CD4-positive, alpha-beta T cell treated with Interleukin-2 at 100 ng/mL for 4 hours (primary cell): ENCODE measurements around the gene PDE5A.

Source experiments
- DNase-seq: peaks from one replicate; pipeline ENCODE4 v3.0.0-alpha.2; 2020; ENCODE audit warnings: low spot score

Gene PDE5A

DNA sequence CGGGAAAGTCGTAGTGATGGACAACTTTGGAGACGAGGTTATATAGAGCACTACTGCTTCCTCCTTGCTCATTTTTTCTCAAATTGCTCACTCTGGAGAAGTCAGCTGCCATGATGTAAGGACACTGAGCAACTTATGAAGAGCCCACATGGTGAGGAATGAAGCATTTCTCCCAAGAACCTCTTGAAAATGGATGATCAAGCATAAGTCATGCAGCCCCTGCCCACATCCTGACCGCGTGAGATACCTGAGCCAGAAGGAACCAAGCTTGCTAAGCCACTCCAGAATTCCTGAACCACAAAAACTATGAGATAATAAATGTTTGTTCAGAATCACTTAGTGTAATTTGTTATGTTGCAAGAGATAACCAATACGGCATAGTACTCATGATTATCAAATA, 42.8 kb downstream of the PDE5A start:
- no peak for DNase-seq

DNA sequence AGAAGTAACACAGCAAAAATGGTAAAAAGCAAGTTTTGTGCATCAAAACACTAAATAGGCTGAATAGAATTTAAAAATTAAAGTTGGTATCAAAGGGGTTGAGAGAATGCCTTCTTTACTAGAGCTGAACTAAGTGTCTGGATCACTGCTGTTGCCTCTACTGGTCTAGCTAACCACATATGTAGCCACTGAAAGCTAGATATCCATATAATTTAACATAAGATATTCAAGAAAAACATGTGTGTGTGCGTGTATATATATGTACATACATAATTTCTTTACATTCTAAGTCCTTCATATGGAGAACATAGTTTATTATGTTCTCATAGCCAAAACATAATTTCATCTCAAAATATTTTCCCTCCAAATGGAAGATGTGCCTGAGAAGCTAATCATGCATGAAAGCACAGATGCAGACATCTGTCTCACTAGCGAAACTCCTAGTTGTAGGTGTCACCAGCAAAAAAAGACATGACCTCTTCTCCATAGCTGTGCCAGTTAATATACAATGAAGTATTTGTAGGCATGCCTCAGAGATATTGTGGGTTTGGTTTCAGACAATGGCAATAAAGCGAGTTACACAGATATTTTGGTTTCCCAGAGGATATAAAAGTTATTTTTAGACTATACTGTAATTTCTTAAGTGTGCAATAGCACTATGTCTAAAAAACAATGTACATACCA, 47.3 kb downstream of the PDE5A start:
- DNase-seq = no peak

DNA sequence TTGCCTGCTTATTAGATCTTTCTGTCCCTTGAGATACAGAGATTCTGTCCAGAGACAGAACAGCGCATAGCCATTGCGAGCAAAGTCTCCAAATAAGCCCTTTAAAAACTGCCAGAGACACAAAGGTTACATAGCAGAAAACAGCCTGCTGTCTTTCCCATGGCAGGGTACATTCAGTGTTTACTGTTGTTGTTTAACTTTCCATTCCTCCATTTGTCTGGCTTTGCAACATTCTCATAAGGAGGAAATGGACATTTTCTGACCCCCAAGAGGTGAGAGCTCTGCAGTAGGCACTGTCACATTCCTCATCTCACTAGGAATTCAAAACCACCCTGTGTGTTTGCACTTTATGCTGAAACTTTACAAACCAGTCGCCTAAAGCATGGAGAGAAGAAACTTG, 48.3 kb downstream of the PDE5A start:
- DNase-seq = no peak

DNA sequence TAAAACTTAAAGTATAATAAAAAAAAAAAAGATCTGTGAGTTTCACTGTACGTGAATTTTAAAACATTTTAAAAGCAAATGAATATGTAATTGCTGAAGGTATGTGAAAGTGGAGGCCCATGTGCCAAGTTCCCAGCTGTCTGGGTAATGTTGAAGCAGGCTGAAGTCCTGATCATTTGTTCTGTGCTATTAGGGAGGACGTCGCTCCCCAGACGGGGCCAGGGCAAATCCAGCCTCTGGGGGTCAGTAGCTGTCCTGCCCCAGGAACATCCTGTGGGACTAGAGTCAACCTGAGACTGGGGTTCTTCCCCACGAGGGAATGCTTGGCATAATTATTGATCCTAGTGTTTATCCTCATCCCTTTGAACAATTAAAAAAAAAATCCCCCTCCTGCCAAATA, 48.8 kb downstream of the PDE5A start:
- no peak for DNase-seq

- no peak for DNase-seq
These were observed 58.2 kb downstream of the PDE5A start for GRCh38 chr4:119570401-119570800.

DNA sequence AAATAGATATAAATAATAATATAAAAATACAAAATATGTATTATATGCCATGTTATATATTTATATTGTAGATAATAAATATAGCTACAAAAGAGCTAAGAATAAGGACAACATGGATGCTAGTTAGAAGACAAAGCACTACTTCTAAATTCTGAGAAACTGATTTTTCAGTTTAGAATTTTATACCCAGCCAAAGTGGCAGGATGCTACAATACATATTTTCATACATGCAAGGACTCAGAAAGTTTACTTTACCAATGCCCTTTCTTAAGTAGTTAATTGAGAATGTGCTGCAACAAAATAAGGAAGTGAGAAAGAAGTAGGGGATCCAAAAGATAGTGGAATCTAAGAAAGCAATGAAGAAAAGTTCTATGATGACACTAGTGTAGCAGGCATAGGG, 64.5 kb downstream of the PDE5A start:
- DNase-seq = no peak

- DNase-seq = peak; percentile 11
These were observed 69.5 kb downstream of the PDE5A start for GRCh38 chr4:119559044-119559647.

DNA sequence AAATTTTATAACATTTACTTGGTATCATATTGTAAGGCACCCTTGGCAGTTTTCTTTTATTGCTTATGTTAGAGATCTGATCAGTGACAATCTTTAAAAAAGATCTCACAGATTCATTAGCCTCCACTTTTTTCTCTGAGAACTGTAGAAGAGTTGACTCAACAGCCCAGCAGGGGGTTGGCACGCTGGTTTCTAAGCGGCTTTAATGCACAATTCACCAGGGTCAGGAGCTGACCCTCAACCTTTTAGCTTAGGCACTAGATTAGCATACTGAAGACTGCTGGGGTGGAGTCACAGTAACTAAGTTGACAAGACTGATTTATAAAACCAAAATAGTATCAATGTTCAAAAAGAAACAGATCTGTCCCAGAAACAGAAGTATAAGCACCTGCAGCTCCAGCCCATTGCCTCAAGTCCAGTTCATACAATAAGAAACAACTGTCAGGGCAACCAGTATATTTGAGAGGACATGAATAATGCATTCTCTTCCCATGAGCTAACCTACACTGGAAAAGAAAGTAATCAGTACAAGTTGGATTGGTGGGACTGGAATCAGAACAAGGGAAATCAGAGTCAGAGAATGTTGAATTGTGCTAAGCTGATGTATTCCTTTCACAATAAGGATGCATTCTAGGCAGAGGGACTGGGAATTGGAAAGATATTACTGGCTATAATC, 77.6 kb downstream of the PDE5A start:
- no peak for DNase-seq

DNA sequence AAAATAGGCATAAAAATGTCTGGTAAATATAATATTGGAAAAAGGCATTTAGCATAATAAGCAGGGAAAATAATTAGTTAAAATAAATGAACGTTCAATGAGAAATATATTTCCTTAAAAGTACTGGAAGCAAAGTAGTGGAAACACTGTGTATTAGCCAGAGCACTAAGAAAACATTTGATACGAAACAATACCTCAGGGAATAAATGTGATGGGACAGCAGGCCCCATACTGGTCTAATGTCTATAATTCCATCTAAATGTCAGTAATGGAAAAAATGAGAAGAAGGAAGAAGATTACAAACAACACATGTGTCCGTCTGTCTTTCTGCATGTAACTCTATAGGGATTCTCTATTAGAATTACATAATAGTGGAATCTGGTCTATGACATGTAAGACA, 79.0 kb downstream of the PDE5A start:
- no peak for DNase-seq

- DNase-seq = no peak
These were observed 84.8 kb downstream of the PDE5A start for GRCh38 chr4:119543779-119544178.

DNA sequence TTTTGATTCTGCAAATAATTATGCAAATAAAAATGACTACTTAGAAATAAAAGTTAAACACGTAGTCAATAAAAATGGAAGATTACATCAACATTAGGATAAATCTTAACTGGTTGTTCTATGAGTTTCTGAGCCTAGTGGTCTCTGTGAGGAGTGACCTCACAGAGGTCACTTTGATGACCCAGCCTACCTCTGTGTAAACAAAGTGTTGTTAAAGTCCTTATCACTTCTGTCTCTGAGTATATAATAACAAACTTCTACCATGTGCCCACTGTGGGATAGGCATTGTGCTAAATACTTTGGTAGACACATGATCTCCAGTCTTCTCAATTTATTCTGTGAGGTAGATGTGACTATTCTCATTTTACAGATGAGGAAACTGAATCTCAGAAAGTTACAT, 85.4 kb downstream of the PDE5A start:
- no peak for DNase-seq

- DNase-seq = no peak
These were observed 88.4 kb downstream of the PDE5A start for GRCh38 chr4:119540249-119540648.

DNA sequence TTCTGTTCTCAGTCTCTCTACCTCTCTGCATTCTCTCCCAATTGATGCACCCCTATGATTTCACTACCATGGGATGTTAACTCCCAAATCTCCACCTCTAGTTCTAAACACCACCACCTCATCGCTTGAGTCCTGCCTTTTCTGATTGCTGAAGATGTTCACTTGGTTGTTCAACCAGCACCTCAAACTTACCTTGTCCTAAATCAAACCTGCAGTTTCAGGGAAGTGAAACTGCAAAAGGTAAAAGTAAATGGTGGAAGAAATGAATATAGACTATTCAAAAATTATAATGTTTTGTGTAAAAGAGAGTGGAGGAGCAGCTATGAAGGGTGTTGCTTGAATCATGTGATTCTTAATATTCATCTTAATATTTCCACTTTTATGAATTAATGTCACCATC, 91.0 kb downstream of the PDE5A start:
- DNase-seq = no peak

GRCh38 chr4:119536572-119537528, 91.8 kb downstream of the PDE5A start:
- DNase-seq = no peak

DNA sequence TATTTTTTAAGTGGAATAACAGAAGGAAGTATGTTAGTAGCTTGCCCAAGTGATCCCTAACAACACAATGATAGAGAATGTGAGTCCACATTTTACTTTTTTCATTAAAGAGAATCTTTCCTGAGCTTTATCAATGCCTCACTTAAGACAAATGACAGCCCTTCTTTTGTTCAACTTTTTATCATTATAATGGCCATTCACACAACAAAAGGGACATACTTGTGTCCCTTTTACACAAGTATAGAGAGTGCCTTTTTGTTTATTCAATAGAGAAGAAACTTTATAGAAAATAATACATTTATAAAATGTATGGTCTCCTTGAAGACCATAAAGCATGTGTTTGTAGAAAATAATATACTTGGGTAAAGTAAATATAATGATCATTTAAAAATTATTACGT, 96.3 kb downstream of the PDE5A start:
- no peak for DNase-seq

- no peak for DNase-seq
These were observed 98.8 kb downstream of the PDE5A start for GRCh38 chr4:119529788-119530187.

- DNase-seq = no peak
These were observed 101.6 kb downstream of the PDE5A start for GRCh38 chr4:119526786-119527550.

- DNase-seq = no peak
These were observed 102.6 kb downstream of the PDE5A start for GRCh38 chr4:119525771-119526712.

GRCh38 chr4:119525005-119525749, 103.4 kb downstream of the PDE5A start:
- no peak for DNase-seq

GRCh38 chr4:119523399-119523798, 105.2 kb downstream of the PDE5A start:
- no peak for DNase-seq
